ENCODE data around the gene PGBD5. TPM values are rescaled to one million over a fixed set of nuclear protein-coding genes. Genes with fewer than 3 reads are reported as not detected.

PGBD5 gene
- total RNA-seq, 2 experiments from 2014 or later = not detected

DNA sequence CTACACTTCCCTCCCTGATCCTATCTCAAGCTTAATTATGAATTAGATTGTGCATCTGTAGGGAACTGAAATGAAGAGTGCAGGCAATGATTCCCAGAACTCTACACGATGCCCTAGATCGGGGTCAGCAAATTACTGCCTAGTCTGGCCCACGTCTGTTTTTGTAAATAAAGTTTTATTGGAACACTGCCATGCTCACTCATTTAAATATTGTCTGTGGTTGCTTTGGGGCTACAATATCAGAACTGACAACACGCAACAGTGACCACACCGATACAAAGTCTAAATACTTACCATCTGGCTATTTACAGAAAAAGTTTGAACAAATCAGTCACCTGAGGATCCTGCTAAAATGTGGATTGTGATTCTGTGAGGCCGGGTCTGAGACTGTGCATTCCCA lies 74.1 kb downstream of the PGBD5 start:
- TF ChIP-seq CTCF (conservative IDR thresholded peaks at IDR 0.05; ENCODE audit: low read length) = no peak
- TF ChIP-seq EZH2phosphoT487 (IDR thresholded peaks at IDR 0.05; ENCODE audit: borderline replicate concordance, low read depth, low read length) = no peak
- Histone ChIP-seq H4K20me1 (ENCODE audit: insufficient read depth, low read length) (no peaks in the 10 kb centered on the region), H3K4me2 (ENCODE audit: low read length) (no peak overlapping the region), H3K79me2 (ENCODE audit: insufficient read depth, low read depth, low read length) (no peaks in the 10 kb centered on the region), H2AFZ (ENCODE audit: low read length) (no peak overlapping the region), H3K9me3 (ENCODE audit: low read length) (no peaks in the 10 kb centered on the region), H3K36me3 (ENCODE audit: insufficient read depth, low read length) (no peaks in the 10 kb centered on the region), H3K27ac (ENCODE audit: low read depth, low read length, poor library complexity, severe bottlenecking) (no peak overlapping the region), H3K4me1 (ENCODE audit: insufficient read depth, low read length, poor library complexity, severe bottlenecking) (no peaks in the 10 kb centered on the region), H3K9me2 (ENCODE audit: insufficient read depth, low read length) (no peaks in the 10 kb centered on the region), H3K4me3 (ENCODE audit: low read depth, low read length, poor library complexity, severe bottlenecking) (no peak overlapping the region)
- ChIA-PET POLR2A (interaction anchor here (0.5 to 0.6 kb wide), 3 partner anchors 39 to 922 kb away, joined by 3 read pairs; no protein-coding TSS in a partner anchor), CTCF (ENCODE audit: unreplicated experiment) (no interaction called here)
- intact Hi-C loops (cut with micrococcal nuclease; ENCODE audit: unreplicated experiment) = no loop called here
- no TSS peak for BruUV-seq (replicated peaks)
- no peak for DNase-seq (ENCODE audit: low spot score)

DNA sequence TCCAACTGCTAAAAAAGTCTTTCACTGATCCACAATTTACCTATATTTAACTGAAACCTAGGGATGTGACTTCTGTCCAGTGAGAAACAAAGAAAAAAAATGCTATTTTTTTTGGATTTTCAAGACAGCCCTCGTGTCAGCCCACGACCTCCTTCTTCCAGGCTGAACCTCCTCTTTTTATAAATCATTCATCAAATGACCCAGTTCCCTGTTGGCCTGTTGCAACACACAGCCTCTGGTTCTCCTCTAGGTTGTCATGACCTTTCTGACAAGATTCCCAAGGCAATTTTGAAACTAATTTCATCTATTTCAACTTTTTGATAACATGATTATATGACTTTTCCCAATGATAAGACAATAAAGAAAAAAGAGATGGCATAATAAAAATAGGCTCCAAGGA lies 74.6 kb downstream of the PGBD5 start:
- H4K20me1 ChIP-seq (ENCODE audit: insufficient read depth, low read length) = no peaks in the 10 kb centered on the region
- H3K9me2 ChIP-seq (ENCODE audit: insufficient read depth, low read length) = no peaks in the 10 kb centered on the region
- ChIA-PET POLR2A (interaction anchor here (0.5 to 0.6 kb wide), 2 partner anchors 70 to 922 kb away, joined by 3 read pairs; no protein-coding TSS in a partner anchor), CTCF (ENCODE audit: unreplicated experiment) (no interaction called here)
- H3K27ac ChIP-seq (ENCODE audit: low read depth, low read length, poor library complexity, severe bottlenecking) = no peak overlapping the region
- H3K36me3 ChIP-seq (ENCODE audit: insufficient read depth, low read length) = no peaks in the 10 kb centered on the region
- H3K79me2 ChIP-seq (ENCODE audit: insufficient read depth, low read depth, low read length) = no peaks in the 10 kb centered on the region
- no TSS peak for BruUV-seq (replicated peaks)
- intact Hi-C loops (cut with micrococcal nuclease; ENCODE audit: unreplicated experiment) = no loop called here
- TF ChIP-seq CTCF (conservative IDR thresholded peaks at IDR 0.05; ENCODE audit: low read length) = no peak
- H3K9me3 ChIP-seq (ENCODE audit: low read length) = no peaks in the 10 kb centered on the region
- H2AFZ ChIP-seq (ENCODE audit: low read length) = no peak overlapping the region
- H3K4me3 ChIP-seq (ENCODE audit: low read depth, low read length, poor library complexity, severe bottlenecking) = no peak overlapping the region
- H3K4me1 ChIP-seq (ENCODE audit: insufficient read depth, low read length, poor library complexity, severe bottlenecking) = no peaks in the 10 kb centered on the region
- no peak for DNase-seq (ENCODE audit: low spot score)
- H3K4me2 ChIP-seq (ENCODE audit: low read length) = no peak overlapping the region

DNA sequence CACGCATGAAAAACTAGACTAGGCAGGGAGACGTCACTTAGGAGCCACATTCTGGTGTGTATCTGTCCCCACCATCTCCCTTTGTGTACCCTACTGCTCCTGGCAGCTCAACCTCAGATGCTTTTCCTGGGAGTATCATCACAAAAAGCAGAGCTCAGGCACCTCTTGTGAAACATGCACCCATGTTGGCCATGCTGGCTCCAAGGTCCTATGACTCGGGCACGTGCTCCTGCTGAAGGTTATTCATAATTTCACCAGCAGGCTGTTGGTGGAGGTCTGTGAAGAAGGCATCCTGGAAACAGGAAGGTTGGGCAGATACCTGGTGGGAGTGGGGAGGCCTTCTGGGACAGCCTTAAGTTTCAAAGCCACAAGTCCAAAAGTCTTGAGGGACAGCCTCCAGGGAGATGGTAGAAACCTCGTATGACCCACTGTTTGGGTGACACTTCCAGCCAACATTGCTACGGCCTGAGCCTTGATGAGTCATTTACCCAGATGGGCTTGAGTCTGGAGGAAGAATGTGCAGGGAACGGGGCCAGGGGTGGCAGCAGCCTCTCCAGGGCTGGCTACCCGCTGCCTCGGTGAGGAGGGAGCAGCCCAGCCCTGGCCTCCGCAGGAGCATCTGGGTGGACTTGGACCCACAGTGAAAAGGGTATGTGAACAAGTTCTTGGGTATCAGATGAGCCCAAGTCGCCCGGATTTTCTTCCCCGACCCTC lies 75.8 kb downstream of the PGBD5 start:
- TF ChIP-seq EZH2phosphoT487 (IDR thresholded peaks at IDR 0.05; ENCODE audit: borderline replicate concordance, low read depth, low read length) = no peak
- TF ChIP-seq CTCF (conservative IDR thresholded peaks at IDR 0.05; ENCODE audit: low read length) = no peak
- CTCF ChIA-PET (ENCODE audit: unreplicated experiment) = no interaction called here
- Histone ChIP-seq H3K9me3 (ENCODE audit: low read length) (no peaks in the 10 kb centered on the region), H2AFZ (ENCODE audit: low read length) (no peak overlapping the region), H3K79me2 (ENCODE audit: insufficient read depth, low read depth, low read length) (no peaks in the 10 kb centered on the region), H3K9me2 (ENCODE audit: insufficient read depth, low read length) (no peaks in the 10 kb centered on the region), H3K27ac (ENCODE audit: low read depth, low read length, poor library complexity, severe bottlenecking) (no peak overlapping the region), H3K4me2 (ENCODE audit: low read length) (no peak overlapping the region), H3K4me1 (ENCODE audit: insufficient read depth, low read length, poor library complexity, severe bottlenecking) (no peaks in the 10 kb centered on the region), H3K36me3 (ENCODE audit: insufficient read depth, low read length) (no peaks in the 10 kb centered on the region), H4K20me1 (ENCODE audit: insufficient read depth, low read length) (no peaks in the 10 kb centered on the region), H3K4me3 (ENCODE audit: low read depth, low read length, poor library complexity, severe bottlenecking) (no peak overlapping the region)
- no TSS peak for BruUV-seq (replicated peaks)
- POLR2A ChIA-PET = no interaction called here
- intact Hi-C loops (cut with micrococcal nuclease; ENCODE audit: unreplicated experiment) = no loop called here
- no peak for DNase-seq (ENCODE audit: low spot score)

All from OCI-LY7 (cell line).